Activated T-helper 2 cell treated with anti-CD3 and anti-CD28 coated beads, Interferon-gamma antibody, Interleukin-2, Interleukin-4, amounts not matched to agents 10 μg/mL and 5 μg/mL and 100 μg/mL, durations not matched to agents 14 hours and 24 hours and 36 hours (primary cell): ENCODE measurements around the gene OR2AT4. TPM values are rescaled to one million over a fixed set of nuclear protein-coding genes. Genes with fewer than 3 reads are reported as not detected.

Experiments used
- DNase-seq: peaks from one replicate; pipeline ENCODE4 v3.0.0; 2021; ENCODE audit warnings: low spot score
- H3K27ac Mint-ChIP-seq: one replicate; pipeline ENCODE4 v1.8.0; 2021; ENCODE audit warnings: mixed read lengths
- H3K27me3 Mint-ChIP-seq: one replicate; pipeline ENCODE4 v1.8.0; 2021; ENCODE audit warnings: low read depth, mixed read lengths
- H3K36me3 Mint-ChIP-seq: one replicate; pipeline ENCODE4 v1.8.0; 2021; ENCODE audit warnings: low read depth, mixed read lengths
- H3K4me1 Mint-ChIP-seq: one replicate; pipeline ENCODE4 v1.8.0; 2021; ENCODE audit warnings: low read depth, mixed read lengths
- H3K4me3 Mint-ChIP-seq: one replicate; pipeline ENCODE4 v1.8.0; 2021; ENCODE audit warnings: low read depth, mild to moderate bottlenecking, moderate library complexity, mixed read lengths
- H3K9me3 Mint-ChIP-seq: one replicate; pipeline ENCODE4 v1.8.0; 2021; ENCODE audit warnings: mixed read lengths
- intact Hi-C: fragments of 100-400 bp; cut with micrococcal nuclease; formaldehyde crosslinking; loops from one replicate; pipeline ENCODE4 v1.15.1; 2023
- total RNA-seq: library from RNA; stranded (reverse); gene quantifications from 2 replicates; pipeline ENCODE4 v1.2.3, GENCODE V29; 2022

OR2AT4 gene
- not detected in 2 replicates for total RNA-seq

DNA sequence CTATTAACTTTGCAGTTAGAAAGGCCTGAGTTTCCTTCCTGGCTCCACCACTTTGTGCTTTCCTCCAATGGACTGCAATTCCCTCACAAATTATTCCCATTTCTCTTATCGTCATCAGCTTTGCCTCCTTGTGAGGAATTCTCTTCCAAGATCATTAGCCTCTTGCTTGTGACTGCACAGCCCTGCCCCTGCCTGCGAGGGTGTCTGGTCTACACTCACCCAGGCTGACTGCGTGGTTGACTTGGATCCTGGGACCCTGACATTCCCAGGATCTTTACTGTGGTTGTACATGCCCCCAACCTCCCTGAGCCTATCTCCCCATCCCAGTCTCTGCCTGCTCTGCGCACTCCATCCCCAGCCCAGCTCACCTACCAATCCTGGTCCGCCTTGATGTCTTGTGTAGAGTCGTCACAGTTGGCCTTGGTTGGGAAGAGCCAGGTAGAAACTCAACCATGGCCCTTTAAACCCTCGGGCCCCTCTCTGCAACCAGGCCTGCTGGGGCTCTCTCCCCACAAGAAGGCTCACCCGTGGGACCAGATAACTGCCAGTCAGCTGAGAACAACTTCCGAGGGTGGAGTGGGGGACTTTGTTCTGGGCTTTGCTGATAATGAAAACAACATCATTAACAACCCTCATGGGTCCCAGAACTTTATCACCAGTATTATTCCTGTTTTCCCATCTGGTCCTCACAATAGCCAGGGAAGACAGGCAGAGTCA, at the start of gene OR2AT4:
OR2AT4 (minus strand) TSS at position 421 of the 717 bp plus-strand sequence.
- intact Hi-C loops: no loop called here
- H3K9me3 Mint-ChIP-seq: peaks cover 2% of the 10 kb centered on the region
- no peak within 1 kb of the TSS for H3K4me3 Mint-ChIP-seq
- H3K4me1 Mint-ChIP-seq: peaks cover 11% of the 10 kb centered on the region
- H3K27ac Mint-ChIP-seq: no peak within 1 kb of the TSS
- H3K27me3 Mint-ChIP-seq: peaks cover 38% of the 10 kb centered on the region
- no peak for DNase-seq
- no peaks in the 10 kb centered on the region for H3K36me3 Mint-ChIP-seq

DNA sequence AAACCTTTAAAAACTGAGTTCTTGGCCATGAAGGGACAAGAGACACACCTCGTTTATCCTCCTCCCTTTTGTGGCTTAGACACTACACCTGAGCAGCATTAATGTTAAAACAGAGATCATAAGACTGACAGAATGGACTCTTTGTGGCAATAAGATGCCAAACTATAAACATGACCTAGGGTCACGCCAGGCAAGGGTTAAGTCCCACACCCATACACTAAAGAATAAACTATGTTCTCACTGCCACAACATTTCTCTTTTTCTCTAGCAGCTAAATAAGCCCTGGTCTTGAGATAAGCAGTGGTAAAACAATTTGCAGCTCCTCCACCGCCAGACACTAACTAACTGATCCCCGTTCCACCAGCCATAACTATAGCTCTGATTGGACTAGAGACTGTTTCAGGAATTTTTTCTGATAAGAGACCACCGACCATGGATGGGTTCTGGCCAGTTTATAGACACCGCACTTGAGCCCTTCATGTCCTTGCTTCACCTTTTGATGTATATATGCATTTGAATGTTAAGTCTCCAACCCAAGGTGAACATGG, 49.4 kb upstream of the OR2AT4 start:
- intact Hi-C loops: loop anchor here (10.0 kb wide), 1 partner anchor 389 kb away; no protein-coding TSS in a partner anchor
- DNase-seq: no peak
- no peaks in the 10 kb centered on the region for H3K9me3 Mint-ChIP-seq
- peaks cover 28% of the 10 kb centered on the region for H3K4me1 Mint-ChIP-seq
- H3K4me3 Mint-ChIP-seq: no peak overlapping the region
- no peak overlapping the region for H3K27ac Mint-ChIP-seq
- no peaks in the 10 kb centered on the region for H3K36me3 Mint-ChIP-seq
- peaks cover 12% of the 10 kb centered on the region for H3K27me3 Mint-ChIP-seq

- intact Hi-C loops: loop anchor here (10.0 kb wide), 1 partner anchor 389 kb away; no protein-coding TSS in a partner anchor
- Mint-ChIP-seq H3K27me3 (peaks cover 7% of the 10 kb centered on the region), H3K4me1 (peaks cover 27% of the 10 kb centered on the region)
Measured at GRCh38 chr11:75145196-75145971, 48.7 kb upstream of the OR2AT4 start.

GRCh38 chr11:75144716-75145014, 48.0 kb upstream of the OR2AT4 start:
- Mint-ChIP-seq H3K4me3 (no peak overlapping the region), H3K4me1 (peaks cover 27% of the 10 kb centered on the region)
- intact Hi-C loops: loop anchor here (1.0 to 10.0 kb wide), 3 partner anchors 61 to 390 kb away; no protein-coding TSS in a partner anchor

More at GRCh38 chr11:75145196-75145971, 48.7 kb upstream of the OR2AT4 start:
- Mint-ChIP-seq H3K4me3 (no peak overlapping the region), H3K36me3 (no peaks in the 10 kb centered on the region), H3K27ac (no peak overlapping the region), H3K9me3 (no peaks in the 10 kb centered on the region)
- DNase-seq: no peak

GRCh38 chr11:75143420-75143731, 46.7 kb upstream of the OR2AT4 start:
- Mint-ChIP-seq H3K27me3 (peaks cover 7% of the 10 kb centered on the region), H3K9me3 (no peaks in the 10 kb centered on the region), H3K4me3 (peak overlapping the region; percentile 39), H3K4me1 (peaks cover 27% of the 10 kb centered on the region), H3K36me3 (no peaks in the 10 kb centered on the region), H3K27ac (peak overlapping the region; percentile 72)
- no peak for DNase-seq
- intact Hi-C loops: loop anchor here (1.0 to 10.0 kb wide), 4 partner anchors 105 to 391 kb away; no protein-coding TSS in a partner anchor

More at GRCh38 chr11:75144716-75145014, 48.0 kb upstream of the OR2AT4 start:
- no peaks in the 10 kb centered on the region for H3K36me3 Mint-ChIP-seq
- DNase-seq: no peak
- no peaks in the 10 kb centered on the region for H3K9me3 Mint-ChIP-seq
- H3K27ac Mint-ChIP-seq: no peak overlapping the region
- H3K27me3 Mint-ChIP-seq: peaks cover 7% of the 10 kb centered on the region

- Mint-ChIP-seq H3K27me3 (peaks cover 12% of the 10 kb centered on the region), H3K4me3 (peak overlapping the region; percentile 39), H3K36me3 (no peaks in the 10 kb centered on the region), H3K27ac (peak overlapping the region; percentile 72), H3K4me1 (peaks cover 27% of the 10 kb centered on the region), H3K9me3 (no peaks in the 10 kb centered on the region)
- DNase-seq: peak; percentile 75
- intact Hi-C loops: loop anchor here (1.0 to 10.0 kb wide), 4 partner anchors 105 to 392 kb away; no protein-coding TSS in a partner anchor
Measured at GRCh38 chr11:75142714-75143419, 46.2 kb upstream of the OR2AT4 start.

GRCh38 chr11:75141166-75141565, 44.5 kb upstream of the OR2AT4 start:
- Mint-ChIP-seq H3K27me3 (peaks cover 17% of the 10 kb centered on the region), H3K4me1 (peaks cover 27% of the 10 kb centered on the region), H3K36me3 (no peaks in the 10 kb centered on the region), H3K9me3 (no peaks in the 10 kb centered on the region), H3K27ac (no peak overlapping the region), H3K4me3 (no peak overlapping the region)
- intact Hi-C loops: loop anchor here (10.0 kb wide), 1 partner anchor 394 kb away; no protein-coding TSS in a partner anchor
- no peak for DNase-seq

GRCh38 chr11:75140269-75141138, 43.8 kb upstream of the OR2AT4 start:
- H3K27ac Mint-ChIP-seq: no peak overlapping the region
- peaks cover 18% of the 10 kb centered on the region for H3K27me3 Mint-ChIP-seq
- no peaks in the 10 kb centered on the region for H3K9me3 Mint-ChIP-seq
- no peak overlapping the region for H3K4me3 Mint-ChIP-seq
- no peaks in the 10 kb centered on the region for H3K36me3 Mint-ChIP-seq
- intact Hi-C loops: loop anchor here (1.0 to 10.0 kb wide), 2 partner anchors 65 to 394 kb away; no protein-coding TSS in a partner anchor
- H3K4me1 Mint-ChIP-seq: peaks cover 26% of the 10 kb centered on the region
- peak; percentile 62 for DNase-seq

DNA sequence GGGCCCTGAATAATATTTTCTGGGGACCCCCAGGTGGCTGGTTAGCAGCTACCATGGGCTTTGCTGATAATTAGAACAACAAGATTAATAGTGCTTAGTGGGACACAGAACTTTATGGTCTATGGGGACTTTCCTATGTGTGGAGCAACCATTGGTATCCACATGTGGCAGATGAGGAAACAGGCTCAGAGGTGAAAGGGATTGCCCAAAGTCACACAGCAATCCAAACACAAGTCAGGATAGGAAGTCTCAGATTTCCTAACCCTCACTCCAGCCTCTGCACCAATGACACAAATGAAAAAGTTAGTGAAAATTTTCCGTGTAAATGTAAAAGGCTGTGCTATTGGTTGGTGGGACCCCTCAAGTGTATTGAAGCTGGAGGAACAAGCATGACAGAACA, 39.0 kb upstream of the OR2AT4 start:
- no peaks in the 10 kb centered on the region for H3K36me3 Mint-ChIP-seq
- H3K4me3 Mint-ChIP-seq: no peak overlapping the region
- H3K27ac Mint-ChIP-seq: no peak overlapping the region
- H3K4me1 Mint-ChIP-seq: no peaks in the 10 kb centered on the region
- intact Hi-C loops: no loop called here
- DNase-seq: no peak
- no peaks in the 10 kb centered on the region for H3K9me3 Mint-ChIP-seq
- peaks cover 24% of the 10 kb centered on the region for H3K27me3 Mint-ChIP-seq

- Mint-ChIP-seq H3K9me3 (no peaks in the 10 kb centered on the region), H3K27me3 (peaks cover 24% of the 10 kb centered on the region), H3K36me3 (no peaks in the 10 kb centered on the region), H3K4me3 (no peak overlapping the region), H3K27ac (no peak overlapping the region), H3K4me1 (no peaks in the 10 kb centered on the region)
- intact Hi-C loops: no loop called here
- DNase-seq: no peak
Measured at GRCh38 chr11:75135021-75135650, 38.5 kb upstream of the OR2AT4 start.

DNA sequence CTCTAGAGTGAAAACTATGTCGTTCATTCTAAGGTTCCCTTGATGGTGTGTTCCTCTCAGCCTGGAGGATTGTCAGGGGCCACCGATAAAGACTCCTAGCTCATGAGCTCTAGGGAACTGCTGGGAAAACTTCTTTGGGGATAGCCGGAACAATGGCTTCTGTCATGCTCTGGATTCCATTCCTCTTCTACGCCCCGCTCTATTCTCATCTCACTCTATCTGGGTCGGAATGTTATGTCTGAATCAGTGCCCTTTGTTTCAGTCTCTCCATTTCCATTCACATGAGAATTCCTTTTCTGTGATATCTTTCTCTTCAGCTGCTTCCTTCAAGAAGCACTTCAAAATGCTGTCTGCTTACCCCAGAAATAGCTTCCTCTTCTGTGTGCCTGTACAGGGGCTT, 37.3 kb upstream of the OR2AT4 start:
- Mint-ChIP-seq H3K27ac (no peak overlapping the region), H3K4me3 (no peak overlapping the region), H3K9me3 (no peaks in the 10 kb centered on the region), H3K36me3 (no peaks in the 10 kb centered on the region), H3K4me1 (no peaks in the 10 kb centered on the region), H3K27me3 (peaks cover 28% of the 10 kb centered on the region)
- intact Hi-C loops: no loop called here
- DNase-seq: no peak
